Right atrium auricular region (tissue), 2 donors: ENCODE data around the gene TRAF5. TPM values are rescaled to one million over a fixed set of nuclear protein-coding genes. Genes with fewer than 3 reads are reported as not detected.

ENCODE experiments used
- DNase-seq: peaks from one replicate; pipeline ENCODE4 v3.0.0-alpha.2; 2019; ENCODE audit warnings: low spot score
- H3K27ac ChIP-seq, 2 donors: fragments of 200-600 bp; sonication (generic); 1 replicate in 1 of 2; 2 replicates in 1 of 2; pipeline ENCODE4 v1.5.1; 2016 to 2019
- H3K27me3 ChIP-seq, 2 donors: fragments of 200-600 bp; sonication (generic); one replicate each; pipeline versions ENCODE4 v1.5.1 to v1.6.0; 2017 to 2019
- H3K36me3 ChIP-seq: fragments of 200-600 bp; sonication (generic); one replicate; pipeline ENCODE4 v1.5.1; 2016
- H3K4me1 ChIP-seq, 2 donors: fragments of 200-600 bp; sonication (generic); one replicate each; pipeline versions ENCODE4 v1.5.1 to v1.6.0; 2017 to 2019
- H3K4me3 ChIP-seq, 2 donors: fragments of 200-600 bp; sonication (generic); 1 replicate in 1 of 2; 2 replicates in 1 of 2; pipeline ENCODE4 v1.5.1; 2017 to 2019; ENCODE audit warnings: mild to moderate bottlenecking in 1 of 2, moderate library complexity in 1 of 2
- H3K9me3 ChIP-seq, 2 donors: fragments of 200-600 bp; sonication (generic); one replicate each; pipeline ENCODE4 v1.5.1; 2019
- total RNA-seq, 2 donors: library from RNA; depleted of rRNA; stranded (reverse); fragments of >200 nt; gene quantifications; one replicate each; pipeline ENCODE4 v1.1.0, GENCODE V29; 2016
- TF ChIP-seq, protein P1 (sequence below), 2 donors: fragments of 200-600 bp; sonication (generic); IDR thresholded peaks; one replicate each; pipeline ENCODE4 v1.5.1; 2019; ENCODE audit warnings: antibody characterized with exemption in 2 of 2

TRAF5 gene
- total RNA-seq, 2 donors from 2014 or later, result 2.1 to 2.4 TPM

DNA sequence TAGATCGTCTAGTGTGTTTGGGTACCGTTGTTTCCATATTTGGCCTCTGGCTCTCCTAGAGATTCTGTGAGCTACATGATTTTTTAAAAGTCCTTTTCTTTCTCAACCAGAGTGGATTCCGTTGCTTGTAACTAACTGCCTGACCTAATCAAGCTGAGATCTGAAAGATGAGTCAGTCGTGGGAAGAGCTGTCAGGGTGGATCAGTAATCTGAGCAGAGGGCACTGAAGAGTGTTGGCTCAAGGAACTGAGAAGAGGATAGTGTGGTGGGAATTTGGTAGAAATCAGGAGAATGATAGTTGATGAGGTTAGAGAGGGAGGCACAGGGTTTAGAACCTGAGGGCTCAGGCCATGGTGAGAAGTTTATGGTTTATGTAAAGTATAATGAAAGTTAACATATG is 52.2 kb downstream of the TRAF5 start:
- no peak overlapping the region for H3K27ac ChIP-seq

DNA sequence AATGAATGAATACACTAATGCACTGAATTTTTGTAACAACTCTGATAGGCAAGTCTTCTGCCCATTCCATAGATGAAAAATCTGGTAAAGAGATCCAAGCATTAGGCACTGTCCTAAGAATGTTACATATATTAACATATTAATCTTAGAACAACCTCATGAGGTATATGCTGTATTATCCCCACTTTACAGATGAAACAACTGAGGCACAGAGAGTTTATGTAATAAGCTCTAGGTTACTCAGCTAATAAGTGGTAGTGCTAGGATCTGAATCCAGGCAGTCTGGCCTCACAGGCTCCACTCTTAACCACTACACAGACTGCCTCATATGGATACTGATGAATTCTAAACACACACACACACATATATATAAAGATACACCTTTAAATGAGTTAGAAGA is 52.8 kb downstream of the TRAF5 start:
- Histone ChIP-seq H3K27ac (no peak overlapping the region), H3K4me1 (peaks cover 0 to 14% of the 10 kb centered on the region in 2 donors), H3K36me3 (no peaks in the 10 kb centered on the region), H3K27me3 (no peaks in the 10 kb centered on the region), H3K4me3 (no peak overlapping the region), H3K9me3 (no peaks in the 10 kb centered on the region)
- TF ChIP-seq, protein P1, sequence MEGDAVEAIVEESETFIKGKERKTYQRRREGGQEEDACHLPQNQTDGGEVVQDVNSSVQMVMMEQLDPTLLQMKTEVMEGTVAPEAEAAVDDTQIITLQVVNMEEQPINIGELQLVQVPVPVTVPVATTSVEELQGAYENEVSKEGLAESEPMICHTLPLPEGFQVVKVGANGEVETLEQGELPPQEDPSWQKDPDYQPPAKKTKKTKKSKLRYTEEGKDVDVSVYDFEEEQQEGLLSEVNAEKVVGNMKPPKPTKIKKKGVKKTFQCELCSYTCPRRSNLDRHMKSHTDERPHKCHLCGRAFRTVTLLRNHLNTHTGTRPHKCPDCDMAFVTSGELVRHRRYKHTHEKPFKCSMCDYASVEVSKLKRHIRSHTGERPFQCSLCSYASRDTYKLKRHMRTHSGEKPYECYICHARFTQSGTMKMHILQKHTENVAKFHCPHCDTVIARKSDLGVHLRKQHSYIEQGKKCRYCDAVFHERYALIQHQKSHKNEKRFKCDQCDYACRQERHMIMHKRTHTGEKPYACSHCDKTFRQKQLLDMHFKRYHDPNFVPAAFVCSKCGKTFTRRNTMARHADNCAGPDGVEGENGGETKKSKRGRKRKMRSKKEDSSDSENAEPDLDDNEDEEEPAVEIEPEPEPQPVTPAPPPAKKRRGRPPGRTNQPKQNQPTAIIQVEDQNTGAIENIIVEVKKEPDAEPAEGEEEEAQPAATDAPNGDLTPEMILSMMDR (IDR thresholded peaks at IDR 0.05), result no peak
- no peak for DNase-seq

More for the DNA sequence above, 52.2 kb downstream of the TRAF5 start:
- Histone ChIP-seq H3K4me3 (no peak overlapping the region), H3K9me3 (no peaks in the 10 kb centered on the region), H3K27me3 (no peaks in the 10 kb centered on the region), H3K36me3 (peaks cover 6% of the 10 kb centered on the region), H3K4me1 (peaks cover 0 to 14% of the 10 kb centered on the region in 2 donors)
- TF ChIP-seq, protein P1 (IDR thresholded peaks at IDR 0.05), result no peak
- no peak for DNase-seq

- no peak for DNase-seq
- peak overlapping the region in 1 of 2 donors; percentile 89 for H3K27ac ChIP-seq
These were observed 55.0 kb downstream of the TRAF5 start for GRCh38 chr1:211381481-211382181.

DNA sequence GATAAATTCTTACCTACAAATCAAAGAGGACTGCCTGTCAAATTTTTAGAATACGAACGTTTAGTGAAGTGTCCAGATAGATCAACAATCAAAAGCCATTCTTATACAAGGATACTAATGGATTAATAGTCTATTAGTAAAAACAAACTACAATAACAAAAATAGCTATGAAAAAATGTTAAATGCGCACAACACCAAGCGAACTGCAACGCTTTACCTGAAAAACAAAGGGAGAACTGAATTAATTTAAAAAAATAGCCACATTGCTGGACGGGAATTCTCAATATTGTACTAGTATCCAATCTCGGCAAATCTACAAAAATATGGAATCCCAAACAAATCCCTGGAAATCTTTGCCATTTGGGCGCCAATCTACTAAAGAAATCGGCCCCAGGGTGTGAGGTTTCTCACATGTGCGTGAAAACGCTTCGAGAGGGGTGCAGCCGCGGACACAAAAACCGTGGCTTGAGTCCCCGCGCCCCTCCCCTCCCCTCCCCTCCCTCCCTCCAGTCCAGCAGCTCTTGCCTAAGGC is 55.6 kb downstream of the TRAF5 start:
- Histone ChIP-seq H3K27me3 (no peaks in the 10 kb centered on the region), H3K36me3 (no peaks in the 10 kb centered on the region), H3K27ac (peak overlapping the region; percentile 89 to 96), H3K9me3 (no peaks in the 10 kb centered on the region), H3K4me1 (peaks cover 0 to 14% of the 10 kb centered on the region in 2 donors), H3K4me3 (peak overlapping the region; percentile 71 to 73)
- TF ChIP-seq, protein P1 (IDR thresholded peaks at IDR 0.05), result no peak
- DNase-seq, result no peak

More at GRCh38 chr1:211381481-211382181, 55.0 kb downstream of the TRAF5 start:
- no peaks in the 10 kb centered on the region for H3K9me3 ChIP-seq
- H3K27me3 ChIP-seq, result no peaks in the 10 kb centered on the region
- no peaks in the 10 kb centered on the region for H3K36me3 ChIP-seq
- TF ChIP-seq, protein P1 (IDR thresholded peaks at IDR 0.05), result no peak
- H3K4me3 ChIP-seq, result peak overlapping the region; percentile 71 to 73
- peaks cover 0 to 14% of the 10 kb centered on the region in 2 donors for H3K4me1 ChIP-seq

GRCh38 chr1:211382714-211383480 is 56.3 kb downstream of the TRAF5 start:
- H3K9me3 ChIP-seq, result no peaks in the 10 kb centered on the region
- no peaks in the 10 kb centered on the region for H3K36me3 ChIP-seq
- TF ChIP-seq, protein P1 (IDR thresholded peaks at IDR 0.05), result no peak
- DNase-seq, result peak; percentile 91
- H3K4me1 ChIP-seq, result peaks cover 0 to 14% of the 10 kb centered on the region in 2 donors
- peak overlapping the region; percentile 89 to 96 for H3K27ac ChIP-seq
- no peaks in the 10 kb centered on the region for H3K27me3 ChIP-seq
- H3K4me3 ChIP-seq, result peak overlapping the region; percentile 71 to 73
